Astrocyte of the spinal cord (primary cell): Measurements from ENCODE around the gene CLDND2.

Source experiments
- DNase-seq: peaks from one replicate; pipeline ENCODE4 v3.0.0; 2011; ENCODE audit warnings: low read depth, low spot score
- H3K4me3 ChIP-seq: 2 replicates; pipeline ENCODE4 v1.5.1; 2011; ENCODE audit warnings: low read depth, mild to moderate bottlenecking, low read length, moderate library complexity
- in situ Hi-C: cut with HindIII; loops from 2 replicates; pipeline ENCODE4 v1.10.0; 2017; ENCODE audit warnings: low sequenced_read_pairs
- TF ChIP-seq, protein P1 (sequence below): IDR thresholded peaks from 2 replicates; pipeline ENCODE4 v1.5.1; 2012; ENCODE audit warnings: low read depth, mild to moderate bottlenecking, low read length, inconsistent platforms

The CLDND2 gene

DNA sequence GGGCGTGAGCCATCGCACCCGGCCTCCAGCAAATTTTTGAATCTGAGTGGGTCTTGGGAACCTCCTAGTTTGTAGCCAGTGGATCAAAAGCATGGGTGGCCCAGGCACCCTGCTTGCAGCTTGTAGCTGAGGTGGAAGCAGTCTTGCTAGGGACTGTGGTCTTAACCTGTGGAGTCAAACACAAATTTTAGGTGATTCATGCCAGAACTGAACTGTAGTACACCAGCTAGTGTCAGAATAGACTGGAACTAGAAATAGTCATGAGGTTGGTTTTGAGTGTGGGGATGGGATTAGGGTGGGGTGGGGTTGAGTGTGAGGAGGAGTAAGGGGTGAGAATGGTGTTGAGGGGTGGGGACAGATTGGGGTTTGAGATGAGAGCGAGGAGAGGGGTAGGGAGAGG is 13.2 kb upstream of the CLDND2 start:
- TF ChIP-seq, protein P1, sequence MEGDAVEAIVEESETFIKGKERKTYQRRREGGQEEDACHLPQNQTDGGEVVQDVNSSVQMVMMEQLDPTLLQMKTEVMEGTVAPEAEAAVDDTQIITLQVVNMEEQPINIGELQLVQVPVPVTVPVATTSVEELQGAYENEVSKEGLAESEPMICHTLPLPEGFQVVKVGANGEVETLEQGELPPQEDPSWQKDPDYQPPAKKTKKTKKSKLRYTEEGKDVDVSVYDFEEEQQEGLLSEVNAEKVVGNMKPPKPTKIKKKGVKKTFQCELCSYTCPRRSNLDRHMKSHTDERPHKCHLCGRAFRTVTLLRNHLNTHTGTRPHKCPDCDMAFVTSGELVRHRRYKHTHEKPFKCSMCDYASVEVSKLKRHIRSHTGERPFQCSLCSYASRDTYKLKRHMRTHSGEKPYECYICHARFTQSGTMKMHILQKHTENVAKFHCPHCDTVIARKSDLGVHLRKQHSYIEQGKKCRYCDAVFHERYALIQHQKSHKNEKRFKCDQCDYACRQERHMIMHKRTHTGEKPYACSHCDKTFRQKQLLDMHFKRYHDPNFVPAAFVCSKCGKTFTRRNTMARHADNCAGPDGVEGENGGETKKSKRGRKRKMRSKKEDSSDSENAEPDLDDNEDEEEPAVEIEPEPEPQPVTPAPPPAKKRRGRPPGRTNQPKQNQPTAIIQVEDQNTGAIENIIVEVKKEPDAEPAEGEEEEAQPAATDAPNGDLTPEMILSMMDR, result no peak
- DNase-seq, result no peak
- H3K4me3 ChIP-seq, result no peak overlapping the region
- in situ Hi-C loops, result no loop called here

DNA sequence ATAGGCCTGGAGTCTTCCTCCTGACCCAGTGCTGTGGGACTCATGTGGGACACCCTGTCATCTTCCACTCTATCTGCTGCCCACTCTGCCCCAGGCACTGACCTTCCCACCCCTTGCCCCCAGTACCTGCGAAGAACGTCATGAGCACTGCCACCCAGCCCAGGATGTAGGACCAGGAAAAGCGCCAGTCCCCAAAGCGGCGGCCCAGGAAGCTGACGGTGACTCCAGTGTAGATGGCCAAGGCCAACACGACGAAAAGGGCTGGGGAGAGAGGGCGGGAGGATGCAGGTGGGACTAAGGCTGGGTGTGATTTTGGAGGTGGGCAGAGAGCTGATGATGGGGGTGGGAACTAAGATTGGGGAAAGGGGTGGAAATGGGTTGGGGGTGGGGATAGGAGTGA is 11.6 kb upstream of the CLDND2 start:
- in situ Hi-C loops, result no loop called here
- DNase-seq, result no peak
- TF ChIP-seq, protein P1, result no peak
- H3K4me3 ChIP-seq, result no peak overlapping the region

DNA sequence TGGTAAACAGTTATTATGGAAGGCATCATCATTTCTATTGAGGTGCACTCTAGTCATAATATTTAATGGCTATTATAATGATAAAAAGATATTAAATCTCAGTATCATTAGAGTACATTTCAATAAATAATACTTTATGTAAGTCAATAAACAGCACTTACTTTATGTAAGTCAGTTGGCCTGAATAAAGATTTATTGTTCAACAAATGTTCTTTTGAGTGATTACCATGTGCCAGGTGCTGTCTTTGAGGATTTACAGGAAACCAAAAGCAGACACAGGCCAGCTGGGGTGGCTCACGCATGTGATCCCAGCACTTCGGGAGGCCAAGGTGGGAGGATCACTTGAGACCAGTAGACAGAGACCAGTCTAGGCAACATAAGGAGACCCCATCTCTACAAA is 8.6 kb upstream of the CLDND2 start:
- no peak overlapping the region for H3K4me3 ChIP-seq
- in situ Hi-C loops, result no loop called here
- no peak for DNase-seq
- TF ChIP-seq, protein P1, result no peak

DNA sequence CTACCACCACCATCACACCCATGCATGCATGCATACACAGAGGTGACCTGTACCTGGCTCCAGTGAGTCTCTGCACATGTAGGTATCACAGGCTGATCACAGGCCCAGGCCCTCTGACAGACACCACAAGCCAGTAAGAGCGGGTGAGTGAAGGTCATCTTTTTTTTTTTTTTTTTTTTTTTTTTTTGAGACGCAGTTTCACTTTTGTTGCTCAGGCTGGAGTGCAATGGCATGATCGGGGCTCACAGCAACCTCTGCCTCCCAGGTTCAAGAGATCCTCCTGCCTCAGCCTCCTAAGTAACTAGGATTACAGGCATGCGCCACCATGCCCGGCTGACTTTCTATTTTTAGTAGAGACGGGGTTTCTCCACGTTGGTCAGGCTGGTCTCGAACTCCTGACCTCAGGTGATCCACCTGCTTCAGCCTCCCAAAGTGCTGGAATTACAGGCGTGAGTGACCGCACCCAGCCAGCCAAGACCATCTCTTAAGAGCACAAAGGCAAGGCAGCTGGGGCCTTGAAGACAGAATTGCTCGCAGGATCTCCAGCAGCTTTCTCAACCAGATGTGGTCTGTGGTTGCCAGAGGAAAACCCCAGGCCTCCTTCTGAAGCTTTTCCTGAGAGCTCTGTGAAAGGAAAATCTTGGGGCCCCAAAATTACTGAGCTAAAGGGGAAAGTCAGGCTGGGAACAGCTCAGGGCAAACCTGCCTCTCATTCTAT is 6.9 kb upstream of the CLDND2 start:
- no peak for DNase-seq
- H3K4me3 ChIP-seq, result no peak overlapping the region
- TF ChIP-seq, protein P1, result no peak
- in situ Hi-C loops, result no loop called here

DNA sequence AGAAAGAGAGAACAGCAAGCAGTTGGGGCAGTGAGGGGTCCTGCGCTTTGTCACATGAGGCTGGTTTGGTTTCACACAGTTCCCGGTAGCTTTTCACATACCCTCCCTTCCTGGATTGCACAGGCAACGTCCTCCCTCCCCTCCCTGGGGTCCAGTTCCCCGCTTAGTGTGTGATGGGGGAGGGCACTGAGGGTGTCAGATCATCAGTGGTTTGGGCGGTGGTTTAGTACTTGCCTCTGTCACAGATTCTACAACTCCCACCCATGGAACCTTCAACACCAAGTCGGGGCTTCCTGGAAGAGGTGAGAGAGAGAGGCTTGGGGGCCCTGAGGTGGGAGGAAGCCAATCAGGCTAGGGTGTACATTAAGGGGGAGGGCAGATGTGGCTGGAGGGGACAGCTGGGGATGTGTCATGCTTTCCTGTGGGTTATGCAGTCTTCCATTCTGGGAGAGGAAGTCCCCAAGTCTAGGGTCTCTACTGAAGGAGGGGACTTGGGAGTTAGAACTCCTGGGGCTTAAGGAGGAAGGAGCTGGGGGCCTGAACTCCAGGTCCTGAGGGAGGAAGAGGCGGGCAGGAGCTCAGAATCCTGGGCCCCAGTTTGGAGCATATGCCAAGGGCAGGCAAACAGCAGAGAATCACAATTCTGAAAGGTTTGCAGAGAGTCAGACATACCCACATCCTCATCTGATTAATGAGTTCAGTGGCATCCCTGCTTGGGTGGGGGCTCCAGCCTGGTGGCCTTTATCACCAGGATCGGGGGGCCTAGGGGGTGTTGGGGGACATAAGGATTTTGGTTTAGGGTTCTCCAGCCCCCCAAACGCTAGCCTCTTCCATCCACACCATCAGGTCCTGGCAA is 4.1 kb upstream of the CLDND2 start, which contains the start of gene NKG7:
Gene NKG7, minus strand, starts transcription at position 6 of the 856 bp plus-strand sequence. CDS start 119 bp downstream, outside the sequence.
- in situ Hi-C loops, result no loop called here
- no peak within 1 kb of the TSS for H3K4me3 ChIP-seq
- TF ChIP-seq, protein P1, result no peak
- no peak for DNase-seq

DNA sequence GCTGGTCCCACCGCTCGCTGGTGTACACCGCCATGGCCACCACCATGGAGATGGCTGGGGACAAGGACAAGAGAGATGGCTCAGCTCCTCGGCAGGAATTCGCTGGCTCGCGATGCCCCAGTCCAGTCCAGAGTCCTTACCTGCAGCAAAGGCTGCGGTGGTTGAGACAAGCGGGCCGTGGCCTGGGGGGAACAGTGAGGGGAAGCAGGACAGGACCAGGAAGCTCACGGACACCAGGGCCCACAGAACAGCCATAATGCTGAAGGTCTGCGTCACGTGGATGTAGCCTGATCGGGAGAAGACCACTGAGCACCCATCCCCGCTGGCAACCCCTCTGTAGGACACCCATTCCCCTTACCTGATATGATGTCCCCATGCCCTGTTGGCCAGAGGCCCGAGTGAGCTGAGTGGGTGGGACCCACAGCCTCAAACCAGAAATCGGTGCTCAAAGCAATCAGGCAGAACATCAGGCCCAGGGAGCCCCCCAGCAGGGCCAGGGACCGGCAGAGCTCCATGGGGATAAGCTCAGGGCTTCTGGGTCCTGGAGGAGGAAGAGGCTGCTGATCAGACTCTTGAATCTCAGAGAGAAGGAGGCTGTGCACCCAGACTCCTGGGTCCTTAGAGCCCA is 3.3 kb upstream of the CLDND2 start:
- TF ChIP-seq, protein P1, result no peak
- in situ Hi-C loops, result no loop called here
- no peak for DNase-seq
- no peak overlapping the region for H3K4me3 ChIP-seq
